ENCODE results near the gene UNC13B.

GRCh38 chr9:35168963-35169362 is 7.2 kb downstream of the UNC13B start:
- TF ChIP-seq EZH2 (IDR thresholded peaks at IDR 0.05; ENCODE audit: low read depth, low read length, severe bottlenecking) (no peak), JUND (IDR thresholded peaks at IDR 0.05; ENCODE audit: low read length) (no peak), JUN (IDR thresholded peaks at IDR 0.05; ENCODE audit: low read depth, low read length) (no peak), POLR2A (IDR thresholded peaks at IDR 0.05; ENCODE audit: control extremely low read depth in 1 of 2, low read depth in 2 of 2, low read length in 2 of 2) (no peak), KDM4A (IDR thresholded peaks at IDR 0.05; ENCODE audit: low read depth, low read length, severe bottlenecking) (no peak), BACH1 (IDR thresholded peaks at IDR 0.05; ENCODE audit: low read length) (no peak), EGR1 (IDR thresholded peaks at IDR 0.05; ENCODE audit: borderline replicate concordance, low read depth, low read length) (no peak), SIN3A (conservative IDR thresholded peaks at IDR 0.05 in 1 of 2, IDR thresholded peaks at IDR 0.05 in 1 of 2; ENCODE audit: low read depth in 1 of 2, low read length in 2 of 2) (no peak), SP2 (IDR thresholded peaks at IDR 0.05; ENCODE audit: low read length) (no peak), CHD2 (IDR thresholded peaks at IDR 0.05; ENCODE audit: low read length) (no peak), TAF1 (IDR thresholded peaks at IDR 0.05; ENCODE audit: low read depth, low read length) (no peak)
- TF ChIP-seq, protein P1, sequence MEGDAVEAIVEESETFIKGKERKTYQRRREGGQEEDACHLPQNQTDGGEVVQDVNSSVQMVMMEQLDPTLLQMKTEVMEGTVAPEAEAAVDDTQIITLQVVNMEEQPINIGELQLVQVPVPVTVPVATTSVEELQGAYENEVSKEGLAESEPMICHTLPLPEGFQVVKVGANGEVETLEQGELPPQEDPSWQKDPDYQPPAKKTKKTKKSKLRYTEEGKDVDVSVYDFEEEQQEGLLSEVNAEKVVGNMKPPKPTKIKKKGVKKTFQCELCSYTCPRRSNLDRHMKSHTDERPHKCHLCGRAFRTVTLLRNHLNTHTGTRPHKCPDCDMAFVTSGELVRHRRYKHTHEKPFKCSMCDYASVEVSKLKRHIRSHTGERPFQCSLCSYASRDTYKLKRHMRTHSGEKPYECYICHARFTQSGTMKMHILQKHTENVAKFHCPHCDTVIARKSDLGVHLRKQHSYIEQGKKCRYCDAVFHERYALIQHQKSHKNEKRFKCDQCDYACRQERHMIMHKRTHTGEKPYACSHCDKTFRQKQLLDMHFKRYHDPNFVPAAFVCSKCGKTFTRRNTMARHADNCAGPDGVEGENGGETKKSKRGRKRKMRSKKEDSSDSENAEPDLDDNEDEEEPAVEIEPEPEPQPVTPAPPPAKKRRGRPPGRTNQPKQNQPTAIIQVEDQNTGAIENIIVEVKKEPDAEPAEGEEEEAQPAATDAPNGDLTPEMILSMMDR (IDR thresholded peaks at IDR 0.05; ENCODE audit: control extremely low read depth in 1 of 3, insufficient read depth in 1 of 3, low read depth in 1 of 3, low read length in 3 of 3): no peak
- TF ChIP-seq, protein P2, sequence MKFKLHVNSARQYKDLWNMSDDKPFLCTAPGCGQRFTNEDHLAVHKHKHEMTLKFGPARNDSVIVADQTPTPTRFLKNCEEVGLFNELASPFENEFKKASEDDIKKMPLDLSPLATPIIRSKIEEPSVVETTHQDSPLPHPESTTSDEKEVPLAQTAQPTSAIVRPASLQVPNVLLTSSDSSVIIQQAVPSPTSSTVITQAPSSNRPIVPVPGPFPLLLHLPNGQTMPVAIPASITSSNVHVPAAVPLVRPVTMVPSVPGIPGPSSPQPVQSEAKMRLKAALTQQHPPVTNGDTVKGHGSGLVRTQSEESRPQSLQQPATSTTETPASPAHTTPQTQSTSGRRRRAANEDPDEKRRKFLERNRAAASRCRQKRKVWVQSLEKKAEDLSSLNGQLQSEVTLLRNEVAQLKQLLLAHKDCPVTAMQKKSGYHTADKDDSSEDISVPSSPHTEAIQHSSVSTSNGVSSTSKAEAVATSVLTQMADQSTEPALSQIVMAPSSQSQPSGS (IDR thresholded peaks at IDR 0.05; ENCODE audit: low read length): no peak
- TF ChIP-seq, protein P3, sequence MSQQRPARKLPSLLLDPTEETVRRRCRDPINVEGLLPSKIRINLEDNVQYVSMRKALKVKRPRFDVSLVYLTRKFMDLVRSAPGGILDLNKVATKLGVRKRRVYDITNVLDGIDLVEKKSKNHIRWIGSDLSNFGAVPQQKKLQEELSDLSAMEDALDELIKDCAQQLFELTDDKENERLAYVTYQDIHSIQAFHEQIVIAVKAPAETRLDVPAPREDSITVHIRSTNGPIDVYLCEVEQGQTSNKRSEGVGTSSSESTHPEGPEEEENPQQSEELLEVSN (IDR thresholded peaks at IDR 0.05): no peak
